ENCODE data around the gene CHD1.

CHD1 gene

GRCh38 chr5:98935206-98935605 lies 6.4 kb upstream of the CHD1 start:
- no peak for FAIRE-seq

GRCh38 chr5:98934546-98934945 lies 5.7 kb upstream of the CHD1 start:
- FAIRE-seq = no peak

GRCh38 chr5:98933445-98934072 lies 4.8 kb upstream of the CHD1 start:
- no peak for FAIRE-seq

- no peak for FAIRE-seq
Measured at GRCh38 chr5:98930972-98931762, 2.4 kb upstream of the CHD1 start.

DNA sequence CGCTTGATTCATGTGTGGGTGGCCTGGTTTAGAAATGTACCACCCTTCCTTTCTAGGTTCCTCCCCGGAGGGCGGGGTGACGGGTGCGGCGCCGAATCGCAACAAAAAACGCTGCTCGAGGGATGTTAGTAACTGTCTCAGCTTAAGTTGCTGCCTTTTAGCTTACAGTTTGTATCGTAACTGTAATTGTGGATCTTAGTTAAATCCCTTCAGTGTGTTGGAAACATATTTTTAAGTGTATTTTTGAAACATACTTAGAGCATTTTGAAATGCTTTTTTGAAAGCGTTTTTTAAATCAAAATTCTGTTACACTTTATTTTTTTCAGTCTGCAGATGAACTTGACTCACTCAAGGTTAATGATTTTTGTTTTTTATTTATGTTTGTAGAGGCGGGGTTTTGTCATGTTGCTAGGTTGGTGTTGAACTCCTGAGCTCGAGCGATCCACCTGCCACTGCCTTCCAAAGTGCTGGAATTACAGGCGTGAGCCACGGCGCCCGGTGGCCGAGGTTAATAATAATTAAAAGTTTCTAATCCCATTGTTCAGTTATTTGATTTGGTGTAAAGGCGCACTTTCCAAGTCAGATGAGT lies 997 bp upstream of the CHD1 start:
- peak; percentile 97 for FAIRE-seq

DNA sequence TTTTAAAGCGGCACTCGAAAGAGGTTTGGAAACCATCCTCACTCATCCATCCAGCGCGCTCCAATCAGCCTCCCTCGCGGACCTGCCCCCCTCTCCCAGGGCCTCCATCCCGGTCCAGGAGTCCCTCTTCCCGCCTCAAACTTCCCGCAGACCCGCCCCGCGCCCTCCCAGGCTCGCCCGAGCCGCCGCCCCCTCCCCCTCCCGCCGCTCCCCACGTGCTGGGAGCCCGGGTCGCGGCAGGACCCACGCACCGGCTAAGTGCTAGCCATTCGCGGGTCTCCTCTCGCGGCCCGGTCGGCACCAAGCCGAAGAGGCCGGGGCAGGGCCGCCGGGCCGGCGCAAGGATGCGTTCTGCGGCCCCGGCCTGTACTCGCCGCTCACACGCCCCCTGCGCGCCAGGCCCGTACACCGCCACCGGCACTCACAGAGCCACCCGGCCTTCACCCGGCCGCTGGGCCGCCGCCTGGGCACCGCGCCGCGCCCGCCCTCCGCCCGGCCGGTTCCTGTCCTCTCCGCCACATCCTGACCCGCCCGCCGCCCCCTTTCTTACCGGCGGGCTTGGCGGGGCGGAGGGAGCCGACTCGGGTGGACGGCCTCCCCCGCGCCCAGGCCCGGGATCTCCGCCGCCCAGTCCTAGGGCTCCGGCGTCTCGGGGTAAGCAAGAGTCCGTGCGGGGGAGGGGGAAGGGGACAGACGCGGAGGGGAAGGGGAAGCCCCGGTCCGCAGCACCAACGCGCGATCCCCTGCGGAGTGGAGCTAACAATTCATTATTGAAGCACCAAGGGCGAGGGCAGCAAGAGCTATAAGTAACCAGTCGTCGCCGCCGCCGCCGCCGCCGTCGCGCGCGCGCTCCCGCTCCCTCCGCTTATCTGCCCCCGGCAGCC lies 576 bp downstream of the CHD1 start:
- no peak for FAIRE-seq

DNA sequence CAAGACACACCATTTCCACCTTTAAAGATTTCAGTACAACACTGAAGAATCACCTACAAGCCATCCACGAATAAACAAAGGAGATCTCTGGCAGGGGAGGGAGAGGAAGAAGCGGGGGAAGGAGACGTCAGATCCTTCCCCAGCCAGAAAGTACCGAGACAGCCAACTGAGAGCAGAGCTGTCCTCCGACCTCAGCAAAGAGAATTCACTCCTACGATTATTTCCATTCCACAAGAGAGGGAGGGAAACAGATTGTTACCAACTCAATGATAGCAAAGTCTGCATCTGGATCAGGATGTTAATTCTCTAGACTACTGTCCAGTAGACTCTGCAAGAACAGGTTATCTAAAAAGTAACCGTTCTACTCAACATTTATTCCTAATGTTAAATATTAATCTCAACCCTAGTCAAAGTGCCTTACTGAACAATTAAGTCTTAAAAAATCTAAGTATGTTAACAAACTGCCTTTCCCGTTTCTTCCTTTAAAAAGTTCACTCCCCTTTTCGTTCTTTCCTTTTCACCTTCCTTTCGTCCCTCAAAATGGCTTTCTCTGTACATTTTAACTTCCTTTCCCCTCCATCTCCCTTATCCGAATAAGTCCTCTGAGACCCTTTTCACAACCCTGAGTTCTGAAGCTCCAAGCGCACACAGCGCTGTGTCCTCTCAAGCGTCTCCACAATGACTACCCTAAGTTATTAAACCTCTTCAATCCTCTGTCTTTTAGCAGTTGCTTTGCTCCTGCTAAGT lies 1.4 kb downstream of the CHD1 start:
- no peak for FAIRE-seq

DNA sequence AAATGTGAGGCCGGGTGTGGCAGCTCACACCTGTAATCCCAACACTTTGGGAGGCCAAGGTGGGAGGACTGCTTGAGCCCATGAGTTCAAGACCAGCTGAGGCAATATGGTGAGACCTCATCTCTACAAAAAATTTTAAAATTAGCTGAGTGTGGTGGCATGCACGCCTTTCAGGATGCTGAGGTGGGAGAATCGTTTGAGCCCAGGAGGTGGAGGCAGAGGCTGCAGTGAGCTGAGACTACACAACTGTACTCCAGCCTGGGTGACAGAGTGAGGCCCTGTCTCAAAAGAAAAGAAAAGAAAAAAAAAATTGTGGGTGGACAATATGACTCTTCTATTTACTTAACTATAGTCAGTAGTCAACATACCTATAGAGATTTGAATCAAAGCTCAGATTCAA lies 4.8 kb downstream of the CHD1 start:
- no peak for FAIRE-seq

DNA sequence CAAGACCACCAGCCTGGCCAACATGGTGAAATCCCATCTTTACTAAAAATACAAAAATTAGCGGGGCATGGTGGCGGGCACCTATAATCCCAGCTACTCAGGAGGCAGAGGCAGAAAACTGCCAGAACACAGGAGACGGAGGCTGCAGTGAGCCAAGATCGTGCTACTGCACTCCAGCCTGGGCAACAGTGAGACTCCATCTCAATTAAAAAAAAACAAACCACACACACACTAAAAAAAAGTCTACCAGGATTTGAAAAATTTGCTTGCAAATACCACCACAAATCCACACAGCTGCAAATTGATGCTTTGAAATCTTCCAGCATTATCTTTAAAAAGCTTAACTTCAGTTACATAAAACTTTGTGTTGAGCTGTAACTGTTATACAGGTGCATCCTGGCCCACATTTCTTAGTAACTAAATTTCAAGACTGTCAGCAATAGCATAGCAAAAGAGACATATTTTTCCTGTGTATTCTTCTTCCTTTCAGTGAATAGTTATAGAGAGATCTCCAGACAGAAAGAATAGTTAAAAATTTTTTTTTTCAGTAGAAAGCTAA lies 6.8 kb downstream of the CHD1 start:
- FAIRE-seq = no peak

DNA sequence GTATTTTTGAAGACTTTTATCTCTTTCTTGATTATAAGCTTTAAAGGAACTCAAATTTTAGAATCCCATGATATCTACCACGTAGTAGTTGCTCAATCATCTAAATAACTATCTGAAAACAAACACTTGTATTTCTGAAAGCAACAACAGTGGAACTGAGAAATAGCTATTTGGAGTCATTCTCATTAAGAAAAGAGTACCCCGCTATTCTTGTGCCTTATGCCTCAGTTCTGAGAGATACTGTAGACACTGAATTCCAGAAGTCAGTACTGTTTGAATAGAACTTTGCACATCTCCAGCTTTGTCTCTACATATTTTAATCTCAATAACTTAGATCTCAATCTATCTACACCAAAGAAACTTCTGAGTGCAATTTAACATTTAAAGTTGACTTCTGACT lies 11.4 kb downstream of the CHD1 start:
- no peak for FAIRE-seq

DNA sequence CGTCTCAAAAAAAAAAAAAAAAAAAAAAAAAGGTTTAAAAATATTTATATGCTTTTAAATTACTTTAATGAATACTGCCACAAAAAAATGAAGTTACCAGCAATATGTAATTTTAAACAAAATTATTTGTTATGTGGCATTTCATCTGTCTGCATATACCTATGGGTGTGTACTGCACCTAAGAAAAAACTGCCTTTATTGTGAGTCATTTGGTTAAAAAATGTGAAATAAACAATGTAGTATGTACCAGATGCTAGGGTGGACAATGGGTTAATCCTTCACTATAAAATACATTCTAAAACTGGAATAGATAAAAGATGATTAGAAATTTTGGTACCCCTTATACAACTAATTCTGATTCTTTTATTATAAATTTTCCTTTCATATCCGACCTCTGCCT lies 12.3 kb downstream of the CHD1 start:
- no peak for FAIRE-seq

GRCh38 chr5:98913911-98914310 lies 14.9 kb downstream of the CHD1 start:
- no peak for FAIRE-seq

GRCh38 chr5:98911280-98912040 lies 17.3 kb downstream of the CHD1 start:
- no peak for FAIRE-seq

GRCh38 chr5:98909363-98909762 lies 19.4 kb downstream of the CHD1 start:
- FAIRE-seq = no peak

GRCh38 chr5:98907951-98908350 lies 20.9 kb downstream of the CHD1 start:
- FAIRE-seq = no peak

GRCh38 chr5:98906756-98907355 lies 22.0 kb downstream of the CHD1 start:
- FAIRE-seq = no peak

GRCh38 chr5:98905857-98906688 lies 22.7 kb downstream of the CHD1 start:
- FAIRE-seq = peak; percentile 97

DNA sequence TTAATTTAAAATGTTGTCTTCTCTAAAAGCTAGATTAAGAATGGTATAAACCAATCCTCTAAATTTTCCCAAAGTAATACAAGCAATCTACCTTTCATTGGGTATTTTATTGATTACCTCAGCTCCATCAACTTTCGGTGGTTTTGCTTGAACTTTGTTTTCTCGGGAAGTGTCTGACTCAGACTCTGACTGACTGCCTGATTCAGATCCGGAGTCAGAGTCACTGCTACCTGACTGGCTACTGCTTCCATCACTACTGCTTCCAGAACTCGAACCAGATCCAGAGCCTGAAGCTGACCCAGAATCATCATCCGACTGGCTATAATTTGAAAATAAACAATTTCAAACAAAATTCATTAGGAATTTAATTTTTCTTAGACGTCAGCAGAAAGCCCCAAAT lies 24.0 kb downstream of the CHD1 start:
- no peak for FAIRE-seq

GRCh38 chr5:98902733-98903132 lies 26.1 kb downstream of the CHD1 start:
- FAIRE-seq = no peak

GRCh38 chr5:98899456-98899855 lies 29.4 kb downstream of the CHD1 start:
- FAIRE-seq = no peak
